ENCODE data around the gene CAMTA1.

CAMTA1 gene

DNA sequence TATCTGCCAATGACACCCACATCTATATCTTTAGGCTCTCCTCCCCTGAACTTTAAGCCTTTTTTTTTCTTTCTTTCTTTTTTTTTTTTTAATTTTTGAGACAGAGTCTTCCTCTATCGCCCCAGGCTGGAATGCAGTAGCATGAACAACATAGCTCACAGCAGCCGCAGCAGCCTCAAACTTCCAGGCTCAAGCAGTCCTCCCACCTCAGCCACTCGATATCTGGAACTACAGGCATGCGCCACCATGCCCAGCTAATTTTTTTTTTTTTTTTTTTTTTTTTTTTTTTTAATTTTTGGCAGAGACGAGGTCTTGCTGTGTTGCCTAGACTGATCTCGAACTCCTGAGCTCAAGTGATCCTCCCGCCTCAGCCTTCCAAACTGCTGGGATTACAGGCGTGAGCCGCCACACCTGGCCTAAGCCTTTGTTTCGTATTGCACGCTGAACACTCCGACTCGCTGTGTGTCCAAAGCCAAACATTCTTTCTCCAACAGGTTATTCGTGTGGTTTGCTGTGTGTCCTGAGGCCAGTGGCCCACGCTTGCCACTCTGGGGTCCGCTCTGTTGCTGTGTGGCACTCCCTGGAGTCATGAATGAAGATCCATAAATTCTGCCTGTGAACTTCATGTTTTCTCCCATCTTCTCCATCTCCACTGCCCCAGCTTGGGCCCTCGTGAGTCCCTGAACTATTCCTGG lies 119.4 kb downstream of the CAMTA1 start:
- DNase-seq (ENCODE audit: low read depth) = no peak
- TF ChIP-seq, protein P1, sequence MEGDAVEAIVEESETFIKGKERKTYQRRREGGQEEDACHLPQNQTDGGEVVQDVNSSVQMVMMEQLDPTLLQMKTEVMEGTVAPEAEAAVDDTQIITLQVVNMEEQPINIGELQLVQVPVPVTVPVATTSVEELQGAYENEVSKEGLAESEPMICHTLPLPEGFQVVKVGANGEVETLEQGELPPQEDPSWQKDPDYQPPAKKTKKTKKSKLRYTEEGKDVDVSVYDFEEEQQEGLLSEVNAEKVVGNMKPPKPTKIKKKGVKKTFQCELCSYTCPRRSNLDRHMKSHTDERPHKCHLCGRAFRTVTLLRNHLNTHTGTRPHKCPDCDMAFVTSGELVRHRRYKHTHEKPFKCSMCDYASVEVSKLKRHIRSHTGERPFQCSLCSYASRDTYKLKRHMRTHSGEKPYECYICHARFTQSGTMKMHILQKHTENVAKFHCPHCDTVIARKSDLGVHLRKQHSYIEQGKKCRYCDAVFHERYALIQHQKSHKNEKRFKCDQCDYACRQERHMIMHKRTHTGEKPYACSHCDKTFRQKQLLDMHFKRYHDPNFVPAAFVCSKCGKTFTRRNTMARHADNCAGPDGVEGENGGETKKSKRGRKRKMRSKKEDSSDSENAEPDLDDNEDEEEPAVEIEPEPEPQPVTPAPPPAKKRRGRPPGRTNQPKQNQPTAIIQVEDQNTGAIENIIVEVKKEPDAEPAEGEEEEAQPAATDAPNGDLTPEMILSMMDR (IDR thresholded peaks at IDR 0.05; ENCODE audit: low read depth, low read length, missing control alignments) = no peak
- H3K4me3 ChIP-seq (ENCODE audit: low read depth, low read length) = no peak overlapping the region

GRCh38 chr1:6905331-6905730 lies 120.1 kb downstream of the CAMTA1 start:
- no peak for DNase-seq (ENCODE audit: low read depth)
- no peak overlapping the region for H3K4me3 ChIP-seq (ENCODE audit: low read depth, low read length)
- TF ChIP-seq, protein P1 (IDR thresholded peaks at IDR 0.05; ENCODE audit: low read depth, low read length, missing control alignments) = no peak

GRCh38 chr1:6905790-6906189 lies 120.5 kb downstream of the CAMTA1 start:
- no peak overlapping the region for H3K4me3 ChIP-seq (ENCODE audit: low read depth, low read length)
- TF ChIP-seq, protein P1 (IDR thresholded peaks at IDR 0.05; ENCODE audit: low read depth, low read length, missing control alignments) = no peak
- no peak for DNase-seq (ENCODE audit: low read depth)

DNA sequence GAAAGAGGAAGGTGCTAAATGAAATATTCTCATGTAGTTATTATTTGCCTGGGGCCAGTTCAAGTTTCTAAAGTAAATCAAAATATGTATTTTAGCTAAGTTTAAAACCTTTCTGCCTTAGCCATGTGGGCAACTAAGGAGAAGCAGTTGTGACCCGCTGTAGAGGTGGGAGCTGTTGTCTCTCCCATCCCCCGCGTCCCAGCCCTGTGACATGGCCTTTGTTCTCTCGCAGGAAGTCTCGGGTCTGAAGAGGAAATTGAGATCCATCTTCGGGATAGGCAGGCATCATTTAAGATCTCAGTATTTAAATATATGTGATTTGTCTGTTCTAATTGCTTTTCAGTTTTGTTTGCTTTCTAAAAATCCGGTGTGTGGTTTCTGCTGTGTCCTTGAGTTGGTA lies 121.5 kb downstream of the CAMTA1 start:
- TF ChIP-seq, protein P1 (IDR thresholded peaks at IDR 0.05; ENCODE audit: low read depth, low read length, missing control alignments) = no peak
- no peak for DNase-seq (ENCODE audit: low read depth)
- no peak overlapping the region for H3K4me3 ChIP-seq (ENCODE audit: low read depth, low read length)

DNA sequence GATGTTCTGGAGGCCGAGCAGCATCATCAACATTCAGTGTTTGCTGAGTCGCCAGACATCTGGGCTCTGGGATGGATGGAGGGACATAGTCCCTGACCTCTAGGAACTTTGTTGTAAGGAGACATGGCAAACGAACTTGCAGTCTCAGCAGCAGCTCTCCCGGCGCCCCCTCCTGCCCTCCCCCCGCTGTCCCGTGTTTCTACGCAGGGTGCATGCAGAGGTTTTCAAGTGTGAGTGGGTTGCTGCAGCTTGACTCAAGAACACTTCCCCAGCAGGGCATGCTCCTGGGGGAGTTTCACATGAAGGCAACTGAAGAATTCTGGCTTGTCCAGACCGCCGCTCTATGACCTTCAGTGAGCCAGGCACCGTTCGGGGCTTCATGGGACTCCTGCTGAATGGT lies 121.9 kb downstream of the CAMTA1 start:
- DNase-seq (ENCODE audit: low read depth) = no peak
- no peak overlapping the region for H3K4me3 ChIP-seq (ENCODE audit: low read depth, low read length)
- TF ChIP-seq, protein P1 (IDR thresholded peaks at IDR 0.05; ENCODE audit: low read depth, low read length, missing control alignments) = no peak

GRCh38 chr1:6907676-6908434 lies 122.6 kb downstream of the CAMTA1 start:
- TF ChIP-seq, protein P1 (IDR thresholded peaks at IDR 0.05; ENCODE audit: low read depth, low read length, missing control alignments) = no peak
- no peak for DNase-seq (ENCODE audit: low read depth)

More at GRCh38 chr1:6907676-6908434, 122.6 kb downstream of the CAMTA1 start:
- no peak overlapping the region for H3K4me3 ChIP-seq (ENCODE audit: low read depth, low read length)

Data from GM12864 (cell line).